Esophagus squamous epithelium (tissue), 5 donors: ENCODE data around the gene SLC25A11. TPM values are rescaled to one million over a fixed set of nuclear protein-coding genes. Genes with fewer than 3 reads are reported as not detected.
"Not testable (repeated sequence)": the region's sequence is repeated elsewhere in the genome, so short reads cannot be mapped to it uniquely, and the experiment has no call there.

Source experiments
- DNase-seq: peaks from one replicate; lab custom pipeline; 2025; lab: John Stamatoyannopoulos, UW
- H3K27ac ChIP-seq, 4 donors: fragments of 200-600 bp; sonication (generic); one replicate each; pipeline ENCODE4 v1.5.1; 2016 to 2019; ENCODE audit warnings: mild to moderate bottlenecking in 1 of 4
- H3K27me3 ChIP-seq, 4 donors: fragments of 200-600 bp; sonication (generic); 1 replicate in 3 of 4; 2 replicates in 1 of 4; pipeline versions ENCODE4 v1.5.1 to v1.6.0; 2017 to 2021; ENCODE audit warnings: antibody characterized with exemption in 1 of 4
- H3K36me3 ChIP-seq, 3 donors: fragments of 200-600 bp; sonication (generic); one replicate each; pipeline ENCODE4 v1.5.1; 2016 to 2019
- H3K4me1 ChIP-seq, 3 donors: fragments of 200-600 bp; sonication (generic); one replicate each; pipeline ENCODE4 v1.5.1; 2017 to 2019
- H3K4me3 ChIP-seq, 4 donors: fragments of 200-600 bp; sonication (generic); 1 replicate in 3 of 4; 2 replicates in 1 of 4; pipeline ENCODE4 v1.5.1; 2016 to 2019; ENCODE audit warnings: mild to moderate bottlenecking in 2 of 4, moderate library complexity in 1 of 4
- H3K9me3 ChIP-seq, 3 donors: fragments of 200-600 bp; sonication (generic); one replicate each; pipeline ENCODE4 v1.5.1; 2016 to 2019
- POLR2A ChIP-seq, 4 donors: fragments of 450-650 bp; IDR thresholded peaks; one replicate each; pipeline ENCODE4 v1.6.1; 2017; ENCODE audit warnings: antibody characterized with exemption in 4 of 4, mild to moderate bottlenecking in 4 of 4, moderate library complexity in 3 of 4
- WGBS, 2 donors: methylation state at CpG; one replicate each; pipeline ENCODE4 v1.1.5; 2018; 5-methylcytosine and 5-hydroxymethylcytosine counted together
- intact Hi-C: fragments of 100-400 bp; cut with DNase I; formaldehyde crosslinking; loops from one replicate; pipeline ENCODE4 v1.15.0; 2022
- total RNA-seq, 4 donors: library from RNA; depleted of rRNA; stranded (reverse); fragments of >200 nt; gene quantifications; one replicate each; pipeline ENCODE4 v1.1.0, GENCODE V29; 2016
- TF ChIP-seq, protein P1 (sequence below), 6 experiments: fragments of 450-650 bp in 4 of 6; fragments of 200-600 bp in 2 of 6; sonication (generic) in 2 of 6; IDR thresholded peaks; one replicate each; pipeline ENCODE4 v1.5.1; 2016 to 2019; ENCODE audit warnings: antibody characterized with exemption in 6 of 6, mild to moderate bottlenecking in 4 of 6, moderate library complexity in 4 of 6
- donor health status: DM: yes; HTN: yes; CAD: no.

Gene SLC25A11
- total RNA-seq, 4 donors from 2014 or later, result 29.3 to 54.2 (median 42.2) TPM

GRCh38 chr17:4908711-4909496 lies 30.9 kb downstream of the SLC25A11 start:
- Histone ChIP-seq H3K27me3 (peaks cover 0 to 5% (median 0%) of the 10 kb centered on the region in 4 donors), H3K4me1 (peaks cover 3 to 29% (median 14%) of the 10 kb centered on the region in 3 donors), H3K27ac (peak overlapping the region; percentile 82 to 90 (median 85)), H3K4me3 (peak overlapping the region in 3 of 4 donors; percentile 8 to 34 (median 11)), H3K36me3 (no peaks in the 10 kb centered on the region), H3K9me3 (no peaks in the 10 kb centered on the region)
- no peak for DNase-seq
- intact Hi-C loops, result loop anchor here (10.0 kb wide), 1 partner anchor 156 kb away; no protein-coding TSS in a partner anchor
- WGBS, 2 donors, result 12 to 23% methylated on average over 9 to 14 of the region's 20 CpGs
- TF ChIP-seq POLR2A (IDR thresholded peaks at IDR 0.05), result peak in 1 of 4 donors; percentile 12
- TF ChIP-seq, protein P1, sequence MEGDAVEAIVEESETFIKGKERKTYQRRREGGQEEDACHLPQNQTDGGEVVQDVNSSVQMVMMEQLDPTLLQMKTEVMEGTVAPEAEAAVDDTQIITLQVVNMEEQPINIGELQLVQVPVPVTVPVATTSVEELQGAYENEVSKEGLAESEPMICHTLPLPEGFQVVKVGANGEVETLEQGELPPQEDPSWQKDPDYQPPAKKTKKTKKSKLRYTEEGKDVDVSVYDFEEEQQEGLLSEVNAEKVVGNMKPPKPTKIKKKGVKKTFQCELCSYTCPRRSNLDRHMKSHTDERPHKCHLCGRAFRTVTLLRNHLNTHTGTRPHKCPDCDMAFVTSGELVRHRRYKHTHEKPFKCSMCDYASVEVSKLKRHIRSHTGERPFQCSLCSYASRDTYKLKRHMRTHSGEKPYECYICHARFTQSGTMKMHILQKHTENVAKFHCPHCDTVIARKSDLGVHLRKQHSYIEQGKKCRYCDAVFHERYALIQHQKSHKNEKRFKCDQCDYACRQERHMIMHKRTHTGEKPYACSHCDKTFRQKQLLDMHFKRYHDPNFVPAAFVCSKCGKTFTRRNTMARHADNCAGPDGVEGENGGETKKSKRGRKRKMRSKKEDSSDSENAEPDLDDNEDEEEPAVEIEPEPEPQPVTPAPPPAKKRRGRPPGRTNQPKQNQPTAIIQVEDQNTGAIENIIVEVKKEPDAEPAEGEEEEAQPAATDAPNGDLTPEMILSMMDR (IDR thresholded peaks at IDR 0.05), result peak; percentile 68 to 91 (median 82)

GRCh38 chr17:4908301-4908700 lies 31.5 kb downstream of the SLC25A11 start:
- no peak overlapping the region for H3K4me3 ChIP-seq
- TF ChIP-seq POLR2A (IDR thresholded peaks at IDR 0.05), result no peak
- TF ChIP-seq, protein P1 (IDR thresholded peaks at IDR 0.05), result no peak
- H3K4me1 ChIP-seq, result peaks cover 3 to 35% (median 18%) of the 10 kb centered on the region in 3 donors
- intact Hi-C loops, result loop anchor here (10.0 kb wide), 1 partner anchor 156 kb away; no protein-coding TSS in a partner anchor
- peaks cover 0 to 8% (median 0%) of the 10 kb centered on the region in 4 donors for H3K27me3 ChIP-seq
- peak overlapping the region; percentile 82 to 90 (median 85) for H3K27ac ChIP-seq
- 27 to 50% methylated on average over 1 to 5 of the region's 10 CpGs for WGBS, 2 donors
- no peaks in the 10 kb centered on the region for H3K9me3 ChIP-seq
- no peak for DNase-seq
- no peaks in the 10 kb centered on the region for H3K36me3 ChIP-seq

DNA sequence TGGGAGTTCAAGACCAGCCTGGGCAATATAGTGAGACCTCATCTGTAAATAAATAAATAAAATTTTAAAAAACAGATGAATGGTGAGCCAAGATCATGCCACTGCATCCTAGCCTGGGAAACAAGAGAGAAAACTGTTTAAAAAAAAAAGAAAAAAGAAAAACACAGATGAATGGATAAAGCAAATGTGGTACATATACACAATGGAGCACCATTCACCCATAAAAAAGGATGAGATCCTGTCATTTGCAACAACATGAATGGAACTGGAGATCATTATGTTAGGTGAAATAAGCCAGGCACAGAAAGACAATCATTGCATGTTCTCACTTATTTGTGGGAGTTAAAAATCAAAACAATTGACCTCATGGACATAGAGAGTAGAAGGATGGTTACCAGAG lies 33.2 kb downstream of the SLC25A11 start:
- not testable (repeated sequence) for H3K4me3 ChIP-seq, H3K9me3 ChIP-seq, H3K27ac ChIP-seq, DNase-seq, H3K27me3 ChIP-seq, H3K36me3 ChIP-seq
- peaks cover 9 to 49% (median 25%) of the 10 kb centered on the region in 3 donors for H3K4me1 ChIP-seq
- intact Hi-C loops, result loop anchor here (10.0 kb wide), 1 partner anchor 158 kb away; no protein-coding TSS in a partner anchor

- intact Hi-C loops, result loop anchor here (10.0 kb wide), 1 partner anchor 162 kb away; no protein-coding TSS in a partner anchor
- Histone ChIP-seq H3K27me3 (peaks cover 0 to 25% (median 0%) of the 10 kb centered on the region in 4 donors), H3K36me3 (peaks cover 0 to 3% (median 0%) of the 10 kb centered on the region in 3 donors), H3K9me3 (no peaks in the 10 kb centered on the region), H3K27ac (peak within 1 kb of the TSS; percentile 46 to 78 (median 73)), H3K4me3 (peak within 1 kb of the TSS in 2 of 4 donors; percentile 9 to 18), H3K4me1 (peaks cover 23 to 57% (median 36%) of the 10 kb centered on the region in 3 donors)
- no peak for DNase-seq
- no peak for TF ChIP-seq POLR2A (IDR thresholded peaks at IDR 0.05)
- TF ChIP-seq, protein P1 (IDR thresholded peaks at IDR 0.05), result peak; percentile 51 to 88 (median 74)
- 3 to 10% methylated on average over 6 of the region's 10 CpGs for WGBS, 2 donors
These were observed 36.6 kb downstream of the SLC25A11 start, which contains the start of gene CHRNE for GRCh38 chr17:4903051-4903818. Gene CHRNE (minus strand): TSS chr17:4903098. CDS start chr17:4903063, 35 bp downstream.

GRCh38 chr17:4902540-4902939 lies 37.3 kb downstream of the SLC25A11 start:
- 65 to 71% methylated on average over 7 to 8 of the region's 8 CpGs for WGBS, 2 donors
- intact Hi-C loops, result loop anchor here (10.0 kb wide), 1 partner anchor 162 kb away; no protein-coding TSS in a partner anchor
- DNase-seq, result no peak
- TF ChIP-seq, protein P1 (IDR thresholded peaks at IDR 0.05), result no peak
- no peak for TF ChIP-seq POLR2A (IDR thresholded peaks at IDR 0.05)
- Histone ChIP-seq H3K4me3 (no peak overlapping the region), H3K36me3 (peaks cover 0 to 10% (median 0%) of the 10 kb centered on the region in 3 donors), H3K27ac (peak overlapping the region in 3 of 4 donors; percentile 46 to 78 (median 74)), H3K4me1 (peaks cover 23 to 53% (median 33%) of the 10 kb centered on the region in 3 donors), H3K27me3 (peaks cover 0 to 25% (median 0%) of the 10 kb centered on the region in 4 donors), H3K9me3 (no peaks in the 10 kb centered on the region)
